CD4-positive, alpha-beta T cell treated with Interleukin-12 subunit alpha and Interleukin-12 subunit beta, for 1 hour (primary cell): ENCODE data around the gene MIP.
"Not testable (repeated sequence)": the region's sequence is repeated elsewhere in the genome, so short reads cannot be mapped to it uniquely, and the experiment has no call there.

Experiments used
- DNase-seq: peaks from one replicate; pipeline ENCODE4 v3.0.0-alpha.2; 2020

Gene MIP

DNA sequence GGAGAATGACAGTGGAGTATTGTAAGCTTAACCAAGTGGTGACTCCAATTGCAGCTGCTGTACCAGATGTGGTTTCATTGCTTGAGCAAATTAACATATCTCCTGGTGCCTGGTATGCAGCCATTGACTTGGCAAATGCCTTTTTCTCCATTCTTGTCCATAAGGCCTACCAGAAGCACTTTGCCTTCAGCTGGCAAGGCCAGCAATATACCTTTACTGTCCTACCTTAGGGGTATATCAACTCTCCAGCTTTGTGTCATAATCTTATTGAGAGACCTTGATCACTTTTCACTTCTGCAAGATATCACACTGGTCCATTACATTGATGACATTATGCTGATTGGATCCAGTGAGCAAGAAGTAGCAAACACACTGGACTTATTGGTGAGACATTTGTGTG is 52.8 kb downstream of the MIP start:
- DNase-seq = not testable (repeated sequence)

DNA sequence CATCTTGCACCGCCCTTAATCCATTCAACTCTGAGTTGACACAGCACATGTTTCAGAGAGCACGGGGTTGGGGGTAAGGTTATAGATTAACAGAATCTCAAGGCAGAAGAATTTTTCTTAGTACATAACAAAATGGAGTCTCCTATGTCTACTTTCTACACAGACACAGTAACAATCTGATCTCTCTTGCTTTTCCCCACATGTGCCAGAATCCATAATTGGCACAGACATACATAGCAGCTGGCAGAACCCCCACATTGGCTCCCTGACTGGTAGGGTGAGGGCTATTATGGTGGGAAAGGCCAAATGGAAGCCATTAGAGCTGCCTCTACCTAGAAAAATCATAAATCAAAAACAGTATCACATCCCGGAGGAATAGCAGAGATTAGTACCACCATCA is 53.3 kb downstream of the MIP start:
- not testable (repeated sequence) for DNase-seq
